ENCODE measurements around the gene IZUMO4.

The IZUMO4 gene

DNA sequence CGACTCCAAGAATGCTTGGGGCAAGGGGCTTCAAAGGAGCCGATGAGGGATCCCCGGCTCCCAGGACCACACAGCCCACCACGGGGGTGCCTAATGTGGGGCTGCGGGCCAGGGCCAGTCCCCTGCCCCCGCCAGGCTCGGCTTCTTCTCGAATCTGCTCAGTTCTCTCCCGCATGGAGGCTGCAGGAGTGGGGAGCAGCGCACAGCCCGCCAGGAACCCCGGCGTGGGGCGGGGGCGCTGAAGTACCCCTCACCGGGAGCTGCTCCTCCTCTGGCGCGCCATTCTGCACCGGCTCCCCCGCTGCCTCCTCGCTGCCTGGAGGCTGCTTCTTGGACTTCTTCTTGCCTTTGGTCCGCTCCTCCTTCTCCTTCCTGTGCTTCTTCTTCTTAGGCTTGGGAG lies 14.7 kb downstream of the IZUMO4 start:
- TF ChIP-seq OSR1 (CRISPR knock-in tag; IDR thresholded peaks at IDR 0.05) (no peak), ISL1 (CRISPR knock-in tag; IDR thresholded peaks at IDR 0.05) (no peak), RARB (CRISPR knock-in tag; IDR thresholded peaks at IDR 0.05) (no peak), GLIS3 (CRISPR knock-in tag; IDR thresholded peaks at IDR 0.05) (no peak), TOX (CRISPR knock-in tag; IDR thresholded peaks at IDR 0.05; ENCODE audit: borderline replicate concordance) (no peak), ZNF8 (CRISPR knock-in tag; IDR thresholded peaks at IDR 0.05) (no peak), BACH2 (CRISPR knock-in tag; IDR thresholded peaks at IDR 0.05; ENCODE audit: borderline replicate concordance) (no peak), CSDC2 (CRISPR knock-in tag; IDR thresholded peaks at IDR 0.05) (no peak), ZFP30 (CRISPR knock-in tag; IDR thresholded peaks at IDR 0.05) (no peak), ZC3H10 (CRISPR knock-in tag; IDR thresholded peaks at IDR 0.05) (no peak), ESRRG (CRISPR knock-in tag; IDR thresholded peaks at IDR 0.05) (no peak), ARNTL (CRISPR knock-in tag; IDR thresholded peaks at IDR 0.05; ENCODE audit: borderline replicate concordance, low read depth) (no peak), SNAI2 (CRISPR knock-in tag; IDR thresholded peaks at IDR 0.05) (no peak), PPARA (CRISPR knock-in tag; IDR thresholded peaks at IDR 0.05; ENCODE audit: borderline replicate concordance) (no peak), ZNF70 (CRISPR knock-in tag; IDR thresholded peaks at IDR 0.05) (no peak)
- TF ChIP-seq, protein P1, sequence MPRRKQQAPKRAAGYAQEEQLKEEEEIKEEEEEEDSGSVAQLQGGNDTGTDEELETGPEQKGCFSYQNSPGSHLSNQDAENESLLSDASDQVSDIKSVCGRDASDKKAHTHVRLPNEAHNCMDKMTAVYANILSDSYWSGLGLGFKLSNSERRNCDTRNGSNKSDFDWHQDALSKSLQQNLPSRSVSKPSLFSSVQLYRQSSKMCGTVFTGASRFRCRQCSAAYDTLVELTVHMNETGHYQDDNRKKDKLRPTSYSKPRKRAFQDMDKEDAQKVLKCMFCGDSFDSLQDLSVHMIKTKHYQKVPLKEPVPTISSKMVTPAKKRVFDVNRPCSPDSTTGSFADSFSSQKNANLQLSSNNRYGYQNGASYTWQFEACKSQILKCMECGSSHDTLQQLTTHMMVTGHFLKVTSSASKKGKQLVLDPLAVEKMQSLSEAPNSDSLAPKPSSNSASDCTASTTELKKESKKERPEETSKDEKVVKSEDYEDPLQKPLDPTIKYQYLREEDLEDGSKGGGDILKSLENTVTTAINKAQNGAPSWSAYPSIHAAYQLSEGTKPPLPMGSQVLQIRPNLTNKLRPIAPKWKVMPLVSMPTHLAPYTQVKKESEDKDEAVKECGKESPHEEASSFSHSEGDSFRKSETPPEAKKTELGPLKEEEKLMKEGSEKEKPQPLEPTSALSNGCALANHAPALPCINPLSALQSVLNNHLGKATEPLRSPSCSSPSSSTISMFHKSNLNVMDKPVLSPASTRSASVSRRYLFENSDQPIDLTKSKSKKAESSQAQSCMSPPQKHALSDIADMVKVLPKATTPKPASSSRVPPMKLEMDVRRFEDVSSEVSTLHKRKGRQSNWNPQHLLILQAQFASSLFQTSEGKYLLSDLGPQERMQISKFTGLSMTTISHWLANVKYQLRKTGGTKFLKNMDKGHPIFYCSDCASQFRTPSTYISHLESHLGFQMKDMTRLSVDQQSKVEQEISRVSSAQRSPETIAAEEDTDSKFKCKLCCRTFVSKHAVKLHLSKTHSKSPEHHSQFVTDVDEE (CRISPR knock-in tag; IDR thresholded peaks at IDR 0.05), result no peak
- TF ChIP-seq, protein P2, sequence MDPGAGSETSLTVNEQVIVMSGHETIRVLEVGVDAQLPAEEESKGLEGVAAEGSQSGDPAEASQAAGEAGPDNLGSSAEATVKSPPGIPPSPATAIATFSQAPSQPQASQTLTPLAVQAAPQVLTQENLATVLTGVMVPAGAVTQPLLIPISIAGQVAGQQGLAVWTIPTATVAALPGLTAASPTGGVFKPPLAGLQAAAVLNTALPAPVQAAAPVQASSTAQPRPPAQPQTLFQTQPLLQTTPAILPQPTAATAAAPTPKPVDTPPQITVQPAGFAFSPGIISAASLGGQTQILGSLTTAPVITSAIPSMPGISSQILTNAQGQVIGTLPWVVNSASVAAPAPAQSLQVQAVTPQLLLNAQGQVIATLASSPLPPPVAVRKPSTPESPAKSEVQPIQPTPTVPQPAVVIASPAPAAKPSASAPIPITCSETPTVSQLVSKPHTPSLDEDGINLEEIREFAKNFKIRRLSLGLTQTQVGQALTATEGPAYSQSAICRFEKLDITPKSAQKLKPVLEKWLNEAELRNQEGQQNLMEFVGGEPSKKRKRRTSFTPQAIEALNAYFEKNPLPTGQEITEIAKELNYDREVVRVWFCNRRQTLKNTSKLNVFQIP (CRISPR knock-in tag; IDR thresholded peaks at IDR 0.05; ENCODE audit: borderline replicate concordance, low read depth), result no peak
- TF ChIP-seq, protein P3, sequence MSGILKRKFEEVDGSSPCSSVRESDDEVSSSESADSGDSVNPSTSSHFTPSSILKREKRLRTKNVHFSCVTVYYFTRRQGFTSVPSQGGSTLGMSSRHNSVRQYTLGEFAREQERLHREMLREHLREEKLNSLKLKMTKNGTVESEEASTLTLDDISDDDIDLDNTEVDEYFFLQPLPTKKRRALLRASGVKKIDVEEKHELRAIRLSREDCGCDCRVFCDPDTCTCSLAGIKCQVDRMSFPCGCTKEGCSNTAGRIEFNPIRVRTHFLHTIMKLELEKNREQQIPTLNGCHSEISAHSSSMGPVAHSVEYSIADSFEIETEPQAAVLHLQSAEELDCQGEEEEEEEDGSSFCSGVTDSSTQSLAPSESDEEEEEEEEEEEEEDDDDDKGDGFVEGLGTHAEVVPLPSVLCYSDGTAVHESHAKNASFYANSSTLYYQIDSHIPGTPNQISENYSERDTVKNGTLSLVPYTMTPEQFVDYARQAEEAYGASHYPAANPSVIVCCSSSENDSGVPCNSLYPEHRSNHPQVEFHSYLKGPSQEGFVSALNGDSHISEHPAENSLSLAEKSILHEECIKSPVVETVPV (CRISPR knock-in tag; IDR thresholded peaks at IDR 0.05), result no peak
- TF ChIP-seq, protein P4, sequence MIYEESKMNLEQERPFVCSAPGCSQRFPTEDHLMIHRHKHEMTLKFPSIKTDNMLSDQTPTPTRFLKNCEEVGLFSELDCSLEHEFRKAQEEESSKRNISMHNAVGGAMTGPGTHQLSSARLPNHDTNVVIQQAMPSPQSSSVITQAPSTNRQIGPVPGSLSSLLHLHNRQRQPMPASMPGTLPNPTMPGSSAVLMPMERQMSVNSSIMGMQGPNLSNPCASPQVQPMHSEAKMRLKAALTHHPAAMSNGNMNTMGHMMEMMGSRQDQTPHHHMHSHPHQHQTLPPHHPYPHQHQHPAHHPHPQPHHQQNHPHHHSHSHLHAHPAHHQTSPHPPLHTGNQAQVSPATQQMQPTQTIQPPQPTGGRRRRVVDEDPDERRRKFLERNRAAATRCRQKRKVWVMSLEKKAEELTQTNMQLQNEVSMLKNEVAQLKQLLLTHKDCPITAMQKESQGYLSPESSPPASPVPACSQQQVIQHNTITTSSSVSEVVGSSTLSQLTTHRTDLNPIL (CRISPR knock-in tag; IDR thresholded peaks at IDR 0.05; ENCODE audit: low read depth), result no peak
- TF ChIP-seq, protein P5, sequence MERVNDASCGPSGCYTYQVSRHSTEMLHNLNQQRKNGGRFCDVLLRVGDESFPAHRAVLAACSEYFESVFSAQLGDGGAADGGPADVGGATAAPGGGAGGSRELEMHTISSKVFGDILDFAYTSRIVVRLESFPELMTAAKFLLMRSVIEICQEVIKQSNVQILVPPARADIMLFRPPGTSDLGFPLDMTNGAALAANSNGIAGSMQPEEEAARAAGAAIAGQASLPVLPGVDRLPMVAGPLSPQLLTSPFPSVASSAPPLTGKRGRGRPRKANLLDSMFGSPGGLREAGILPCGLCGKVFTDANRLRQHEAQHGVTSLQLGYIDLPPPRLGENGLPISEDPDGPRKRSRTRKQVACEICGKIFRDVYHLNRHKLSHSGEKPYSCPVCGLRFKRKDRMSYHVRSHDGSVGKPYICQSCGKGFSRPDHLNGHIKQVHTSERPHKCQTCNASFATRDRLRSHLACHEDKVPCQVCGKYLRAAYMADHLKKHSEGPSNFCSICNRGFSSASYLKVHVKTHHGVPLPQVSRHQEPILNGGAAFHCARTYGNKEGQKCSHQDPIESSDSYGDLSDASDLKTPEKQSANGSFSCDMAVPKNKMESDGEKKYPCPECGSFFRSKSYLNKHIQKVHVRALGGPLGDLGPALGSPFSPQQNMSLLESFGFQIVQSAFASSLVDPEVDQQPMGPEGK (CRISPR knock-in tag; IDR thresholded peaks at IDR 0.05; ENCODE audit: borderline replicate concordance), result no peak
- no peak for ATAC-seq

DNA sequence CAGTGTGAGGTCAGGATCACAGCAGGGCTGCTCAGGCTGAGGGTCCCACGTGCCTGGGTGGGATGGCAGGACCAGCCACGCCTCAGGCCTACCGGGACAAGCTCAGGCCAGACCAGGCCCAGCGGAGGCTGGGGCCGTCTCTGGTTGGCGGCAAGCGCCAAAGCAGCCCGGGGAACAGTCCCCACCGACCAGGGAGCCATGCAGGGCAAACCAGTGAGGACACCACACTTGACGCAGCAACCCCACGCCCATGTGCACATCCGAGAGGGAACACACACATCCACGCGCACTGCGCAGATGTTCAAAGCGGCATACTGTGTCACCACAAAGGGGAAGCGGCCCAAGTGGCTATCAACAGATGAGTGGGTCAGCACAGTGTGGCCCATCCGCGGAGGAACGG lies 15.2 kb downstream of the IZUMO4 start:
- ATAC-seq, result no peak
- TF ChIP-seq ZC3H10 (CRISPR knock-in tag; IDR thresholded peaks at IDR 0.05) (no peak), PPARA (CRISPR knock-in tag; IDR thresholded peaks at IDR 0.05; ENCODE audit: borderline replicate concordance) (no peak), ESRRG (CRISPR knock-in tag; IDR thresholded peaks at IDR 0.05) (no peak), CSDC2 (CRISPR knock-in tag; IDR thresholded peaks at IDR 0.05) (no peak), ZNF8 (CRISPR knock-in tag; IDR thresholded peaks at IDR 0.05) (no peak), GLIS3 (CRISPR knock-in tag; IDR thresholded peaks at IDR 0.05) (no peak), TCF4 (CRISPR knock-in tag; IDR thresholded peaks at IDR 0.05; ENCODE audit: borderline replicate concordance) (no peak), ARNTL (CRISPR knock-in tag; IDR thresholded peaks at IDR 0.05; ENCODE audit: borderline replicate concordance, low read depth) (no peak), RARB (CRISPR knock-in tag; IDR thresholded peaks at IDR 0.05) (no peak)
- TF ChIP-seq, protein P3 (CRISPR knock-in tag; IDR thresholded peaks at IDR 0.05), result no peak
- TF ChIP-seq, protein P1 (CRISPR knock-in tag; IDR thresholded peaks at IDR 0.05), result no peak
- TF ChIP-seq, protein P5 (CRISPR knock-in tag; IDR thresholded peaks at IDR 0.05; ENCODE audit: borderline replicate concordance), result no peak
- TF ChIP-seq, protein P2 (CRISPR knock-in tag; IDR thresholded peaks at IDR 0.05; ENCODE audit: borderline replicate concordance, low read depth), result no peak

Data from SK-N-SH treated with all-trans-retinoic acid at 6 μM for 48 hours (cell line).